ENCODE measurements around the gene ARID1A. TPM values are rescaled to one million over a fixed set of nuclear protein-coding genes. Genes with fewer than 3 reads are reported as not detected.

The ARID1A gene
- total RNA-seq, 2 experiments from 2014 or later = 120 TPM

DNA sequence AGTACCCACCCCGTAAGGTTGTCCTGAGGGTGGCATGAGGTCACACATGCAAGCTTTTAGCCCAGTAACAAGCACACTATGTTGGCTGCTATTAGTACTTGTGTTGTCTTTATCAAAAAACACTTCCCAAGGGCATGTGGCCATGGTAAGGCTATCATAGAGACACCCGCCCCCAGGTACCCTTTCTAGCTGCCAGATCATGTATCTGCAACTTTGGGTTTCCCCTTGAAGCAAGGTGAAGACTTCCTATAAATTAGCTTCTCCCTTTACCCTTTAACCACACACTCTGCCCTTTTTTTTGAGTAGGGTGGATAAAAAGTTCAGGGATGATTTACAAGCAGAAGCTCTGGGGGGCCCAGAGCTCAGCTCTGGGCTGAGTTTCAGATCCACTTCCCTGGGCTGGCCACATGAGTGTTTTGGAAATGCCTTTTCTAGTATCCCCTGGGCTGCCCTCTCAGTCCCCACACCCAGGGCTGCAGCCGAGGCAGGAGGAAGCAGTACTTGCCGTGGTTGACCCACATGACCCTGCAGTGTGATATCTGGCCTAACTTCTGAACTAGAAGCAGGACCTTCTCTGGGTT lies 132.7 kb downstream of the ARID1A start:
- Mint-ChIP-seq H3K27ac (peak overlapping the region; percentile 94), H3K9me3 (no peaks in the 10 kb centered on the region), H3K4me1 (peaks cover 76% of the 10 kb centered on the region), H3K27me3 (no peaks in the 10 kb centered on the region), H3K4me3 (peak overlapping the region; percentile 93), H3K36me3 (ENCODE audit: low read depth) (peaks cover 49% of the 10 kb centered on the region)
- ChIA-PET POLR2A (no interaction called here), CTCF (interaction anchor here (0.6 to 2.2 kb wide), 5 partner anchors 9 to 226 kb away, joined by 3 to 7 read pairs (median 4); no protein-coding TSS in a partner anchor)
- DNase-seq = no peak

DNA sequence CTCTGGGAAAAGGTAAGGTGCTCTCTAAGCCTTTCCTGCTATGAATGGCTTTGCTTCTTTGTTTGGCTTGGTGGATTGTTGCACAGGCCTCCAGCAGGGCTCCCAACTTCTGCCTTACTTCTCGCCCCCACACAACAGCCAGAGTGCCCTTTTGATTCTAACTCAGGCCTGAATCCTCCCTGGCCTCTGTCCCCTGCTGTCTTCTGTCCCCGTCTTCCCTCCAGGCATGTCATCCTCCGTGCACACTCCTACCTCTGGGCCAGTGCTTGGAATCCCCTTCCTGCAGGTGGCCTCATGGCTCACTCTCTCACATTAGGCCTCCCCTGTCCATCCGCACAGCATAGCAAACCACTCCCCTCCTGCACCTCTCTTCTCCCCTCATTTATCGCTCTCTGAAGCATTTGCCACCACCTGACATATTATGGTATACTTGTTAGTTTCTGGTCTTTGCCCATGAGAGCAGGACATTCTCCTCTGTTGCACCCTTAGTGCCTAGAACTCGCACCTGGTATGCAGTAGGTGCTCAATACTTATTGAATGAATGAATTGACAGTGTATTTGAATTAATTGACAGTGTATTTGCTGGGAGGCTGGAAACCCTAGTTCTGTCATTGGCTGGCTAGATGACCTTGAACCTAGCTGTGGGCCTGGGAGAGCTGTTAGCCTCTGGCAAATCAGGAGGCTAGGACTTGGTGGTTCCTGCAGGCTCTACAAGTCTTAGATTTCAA lies 133.5 kb downstream of the ARID1A start:
- no peaks in the 10 kb centered on the region for H3K27me3 Mint-ChIP-seq
- peak overlapping the region; percentile 94 for H3K27ac Mint-ChIP-seq
- peak overlapping the region; percentile 93 for H3K4me3 Mint-ChIP-seq
- POLR2A ChIA-PET = no interaction called here
- no peaks in the 10 kb centered on the region for H3K9me3 Mint-ChIP-seq
- peaks cover 56% of the 10 kb centered on the region for H3K36me3 Mint-ChIP-seq (ENCODE audit: low read depth)
- CTCF ChIA-PET = interaction anchor here (0.6 to 2.2 kb wide), 7 partner anchors 8 to 227 kb away, joined by 3 to 7 read pairs (median 4); no protein-coding TSS in a partner anchor
- peaks cover 85% of the 10 kb centered on the region for H3K4me1 Mint-ChIP-seq
- DNase-seq = no peak

DNA sequence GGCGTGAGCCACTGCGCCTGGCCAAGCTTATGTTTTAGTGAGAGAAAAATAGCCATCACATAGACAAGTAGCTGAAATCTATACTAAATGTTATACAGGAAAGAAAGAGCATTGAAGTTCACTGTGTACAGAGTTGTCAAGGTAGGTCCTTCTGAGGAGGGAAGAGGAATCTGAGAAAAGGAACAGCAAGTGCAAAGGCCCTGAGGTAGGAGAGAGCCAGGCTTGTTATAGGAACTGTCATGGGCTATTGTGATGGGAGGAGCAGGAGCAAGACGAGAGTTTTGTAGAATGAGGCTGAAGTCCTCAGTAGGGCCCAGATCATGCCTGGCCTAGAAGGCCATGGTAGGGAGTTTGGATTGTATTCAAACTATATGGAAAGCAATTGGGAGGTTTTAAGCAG lies 135.2 kb downstream of the ARID1A start:
- ChIA-PET POLR2A (interaction anchor here (0.6 kb wide), 1 partner anchor 302 kb away, joined by 3 read pairs; no protein-coding TSS in a partner anchor), CTCF (interaction anchor here (1.3 to 5.9 kb wide), 4 partner anchors 20 to 41 kb away, joined by 4 to 29 read pairs (median 14); no protein-coding TSS in a partner anchor)
- Mint-ChIP-seq H3K27ac (peak overlapping the region; percentile 69), H3K4me3 (no peak overlapping the region), H3K27me3 (no peaks in the 10 kb centered on the region), H3K4me1 (peaks cover 81% of the 10 kb centered on the region), H3K36me3 (ENCODE audit: low read depth) (peaks cover 67% of the 10 kb centered on the region), H3K9me3 (no peaks in the 10 kb centered on the region)
- DNase-seq = no peak

Other genes starting within 250 kb of the ARID1A start
- gene HMGN2, start 223.6 kb upstream of the ARID1A start, total RNA-seq = 1,000 to 10,000 TPM; 1,241 to 1,307 TPM
- gene RPS6KA1, start 166.3 kb upstream of the ARID1A start, total RNA-seq = 100 to 1,000 TPM; 192 to 199 TPM
- 10 to 100 TPM; 16.4 to 16.9 TPM for gene PIGV, start 91.9 kb downstream of the ARID1A start, total RNA-seq
- 10 to 100 TPM; 45.1 to 55.0 TPM for gene ZDHHC18, start 130.7 kb downstream of the ARID1A start, total RNA-seq
- 1 to 10 TPM; 2.4 to 3.0 TPM for gene SFN, start 167.1 kb downstream of the ARID1A start, total RNA-seq
- gene GPN2, start 194.3 kb downstream of the ARID1A start, total RNA-seq = 10 to 100 TPM; 25.9 to 26.9 TPM
- 10 to 100 TPM; 14.0 to 14.8 TPM for gene GPATCH3, start 204.5 kb downstream of the ARID1A start, total RNA-seq
- gene NR0B2, start 218.0 kb downstream of the ARID1A start, total RNA-seq = not detected
- 10 to 100 TPM; 56.2 to 64.5 TPM for gene NUDC, start 225.7 kb downstream of the ARID1A start, total RNA-seq

Data from activated CD4-positive, alpha-beta T cell treated with anti-CD3 and anti-CD28 coated beads, Interleukin-2, amount 10 ng/mL, durations not matched to agents 7 days and 5 days (primary cell).